NOMO-1 (cell line): ENCODE results near the gene ATP2A3.

Experiments
- DNase-seq, 2 experiments: peaks; one replicate each; lab custom pipeline; 2025; ENCODE audit not compliant: unreplicated experiment in 2 of 2; lab: John Stamatoyannopoulos, UW

The ATP2A3 gene

GRCh38 chr17:3929764-3930163, 34.5 kb downstream of the ATP2A3 start:
- no peak for DNase-seq

- no peak for DNase-seq
Observed at GRCh38 chr17:3929181-3929580, 35.1 kb downstream of the ATP2A3 start.

- DNase-seq: no peak
Observed at GRCh38 chr17:3928406-3928805, 35.8 kb downstream of the ATP2A3 start.

- no peak for DNase-seq
Observed at GRCh38 chr17:3927628-3928340, 36.5 kb downstream of the ATP2A3 start.

- DNase-seq: no peak
Observed at GRCh38 chr17:3926860-3927627, 37.2 kb downstream of the ATP2A3 start.

- DNase-seq: no peak
Observed at GRCh38 chr17:3925684-3926485, 38.4 kb downstream of the ATP2A3 start.

GRCh38 chr17:3924512-3925350, 39.5 kb downstream of the ATP2A3 start:
- DNase-seq: no peak

- no peak for DNase-seq
Observed at GRCh38 chr17:3923466-3924190, 40.6 kb downstream of the ATP2A3 start.

GRCh38 chr17:3922765-3923164, 41.5 kb downstream of the ATP2A3 start:
- no peak for DNase-seq

- no peak for DNase-seq
Observed at GRCh38 chr17:3921502-3922319, 42.5 kb downstream of the ATP2A3 start.

GRCh38 chr17:3921006-3921405, 43.2 kb downstream of the ATP2A3 start:
- DNase-seq: no peak

GRCh38 chr17:3919123-3919624, 45.1 kb downstream of the ATP2A3 start:
- DNase-seq: no peak

- no peak for DNase-seq
Observed at GRCh38 chr17:3918372-3919122, 45.7 kb downstream of the ATP2A3 start.

- DNase-seq: peak; percentile 49 to 76
Observed at GRCh38 chr17:3917391-3917931, 46.8 kb downstream of the ATP2A3 start.

GRCh38 chr17:3916825-3917224, 47.4 kb downstream of the ATP2A3 start:
- peak; percentile 66 to 76 for DNase-seq

GRCh38 chr17:3915995-3916696, 48.1 kb downstream of the ATP2A3 start, which contains the start of gene P2RX1:
Gene P2RX1 (minus strand): TSS chr17:3916465. CDS start chr17:3916225, 240 bp downstream.
- peak; percentile 90 to 97 for DNase-seq

GRCh38 chr17:3915581-3915994, 48.6 kb downstream of the ATP2A3 start:
- peak in 1 of 2 experiments; percentile 16 for DNase-seq
